SK-N-MC (cell line): ENCODE data around the gene IQCN.

Experiments
- DNase-seq: peaks from one replicate; pipeline ENCODE4 v3.0.0-alpha.2; 2011; ENCODE audit warnings: low read depth, low spot score
- H3K27ac ChIP-seq: fragments of 200-600 bp; sonication (generic); 2 replicates; pipeline ENCODE4 v1.5.1; 2016; ENCODE audit warnings: mixed run types
- H3K36me3 ChIP-seq: fragments of 200-600 bp; sonication (generic); 2 replicates; pipeline ENCODE4 v1.6.1; 2017; ENCODE audit warnings: antibody characterized with exemption, low read length, mixed read lengths; ENCODE audit not compliant: insufficient read depth
- H3K4me3 ChIP-seq: fragments of 200-600 bp; sonication (generic); 2 replicates; pipeline ENCODE4 v1.5.1; 2016
- H3K9ac ChIP-seq: fragments of 200-600 bp; sonication (generic); 2 replicates; pipeline ENCODE4 v1.8.0; 2017; ENCODE audit warnings: mixed run types, mixed read lengths; ENCODE audit not compliant: insufficient read length
- H3K9me3 ChIP-seq: fragments of 200-600 bp; sonication (generic); 2 replicates; pipeline ENCODE4 v1.6.1; 2017; ENCODE audit warnings: low read depth, mild to moderate bottlenecking, antibody characterized with exemption, low read length, moderate library complexity, mixed read lengths
- EZH2 ChIP-seq: fragments of 200-600 bp; sonication (generic); IDR thresholded peaks from one replicate; pipeline ENCODE4 v1.6.1; 2017; ENCODE audit warnings: antibody characterized with exemption
- FOXP2 ChIP-seq: optimal IDR thresholded peaks from 2 replicates; pipeline ENCODE3; 2011; ENCODE audit warnings: mild to moderate bottlenecking, moderate library complexity; ENCODE audit not compliant: insufficient read depth; ENCODE audit errors: extremely low read length, control extremely low read depth
- POLR2AphosphoS5 ChIP-seq: IDR thresholded peaks from 2 replicates; pipeline ENCODE4 v1.6.1; 2012; ENCODE audit warnings: mild to moderate bottlenecking, low read depth, low read length, borderline replicate concordance

IQCN gene

GRCh38 chr19:18225702-18226468 lies 48.4 kb downstream of the IQCN start, which contains the start of gene PDE4C:
PDE4C (minus strand) TSS chr19:18226438; CDS start chr19:18226415, 23 bp downstream.
- TF ChIP-seq EZH2 (no peak), POLR2AphosphoS5 (no peak), FOXP2 (no peak)
- H3K36me3 ChIP-seq, result no peaks in the 10 kb centered on the region
- no peak for DNase-seq
- peak within 1 kb of the TSS; percentile 77 for H3K4me3 ChIP-seq
- H3K9ac ChIP-seq, result no peak within 1 kb of the TSS
- no peaks in the 10 kb centered on the region for H3K9me3 ChIP-seq
- no peak within 1 kb of the TSS for H3K27ac ChIP-seq

GRCh38 chr19:18225355-18225701 lies 48.9 kb downstream of the IQCN start:
- Histone ChIP-seq H3K4me3 (peak overlapping the region; percentile 77), H3K27ac (no peak overlapping the region), H3K9ac (no peak overlapping the region), H3K36me3 (no peaks in the 10 kb centered on the region), H3K9me3 (no peaks in the 10 kb centered on the region)
- TF ChIP-seq EZH2 (no peak), FOXP2 (no peak), POLR2AphosphoS5 (no peak)
- no peak for DNase-seq

- peak overlapping the region; percentile 62 for H3K9ac ChIP-seq
- H3K27ac ChIP-seq, result no peak overlapping the region
Measured at GRCh38 chr19:18224525-18225354, 49.5 kb downstream of the IQCN start.

GRCh38 chr19:18223860-18224524 lies 50.3 kb downstream of the IQCN start:
- Histone ChIP-seq H3K9ac (no peak overlapping the region), H3K4me3 (peak overlapping the region; percentile 77), H3K9me3 (no peaks in the 10 kb centered on the region), H3K27ac (no peak overlapping the region), H3K36me3 (no peaks in the 10 kb centered on the region)
- no peak for DNase-seq
- no peak for TF ChIP-seq FOXP2
- TF ChIP-seq POLR2AphosphoS5, result no peak
- TF ChIP-seq EZH2, result no peak

More at GRCh38 chr19:18224525-18225354, 49.5 kb downstream of the IQCN start:
- peak; percentile 82 for DNase-seq
- TF ChIP-seq POLR2AphosphoS5, result no peak
- TF ChIP-seq EZH2, result no peak
- TF ChIP-seq FOXP2, result peak; percentile 32
- Histone ChIP-seq H3K36me3 (no peaks in the 10 kb centered on the region), H3K9me3 (no peaks in the 10 kb centered on the region), H3K4me3 (peak overlapping the region; percentile 77)

- H3K36me3 ChIP-seq, result no peaks in the 10 kb centered on the region
- no peak overlapping the region for H3K4me3 ChIP-seq
- no peaks in the 10 kb centered on the region for H3K9me3 ChIP-seq
- H3K9ac ChIP-seq, result no peak overlapping the region
- TF ChIP-seq POLR2AphosphoS5, result no peak
- TF ChIP-seq EZH2, result no peak
- no peak for TF ChIP-seq FOXP2
- no peak overlapping the region for H3K27ac ChIP-seq
- DNase-seq, result no peak
Measured at GRCh38 chr19:18221815-18222725, 52.2 kb downstream of the IQCN start.

GRCh38 chr19:18220632-18221275 lies 53.5 kb downstream of the IQCN start:
- no peak for TF ChIP-seq EZH2
- TF ChIP-seq FOXP2, result no peak
- no peak for TF ChIP-seq POLR2AphosphoS5
- H3K36me3 ChIP-seq, result no peaks in the 10 kb centered on the region
- H3K9ac ChIP-seq, result no peak overlapping the region
- H3K27ac ChIP-seq, result no peak overlapping the region
- DNase-seq, result no peak
- no peak overlapping the region for H3K4me3 ChIP-seq
- H3K9me3 ChIP-seq, result no peaks in the 10 kb centered on the region

- TF ChIP-seq POLR2AphosphoS5 (no peak), FOXP2 (no peak), EZH2 (no peak)
- Histone ChIP-seq H3K4me3 (no peak overlapping the region), H3K27ac (no peak overlapping the region), H3K9ac (no peak overlapping the region), H3K36me3 (no peaks in the 10 kb centered on the region), H3K9me3 (no peaks in the 10 kb centered on the region)
- DNase-seq, result no peak
Measured at GRCh38 chr19:18219911-18220631, 54.2 kb downstream of the IQCN start.
